ENCODE results near the gene PSORS1C2.
"Not testable (repeated sequence)": the region's sequence is repeated elsewhere in the genome, so short reads cannot be mapped to it uniquely, and the experiment has no call there.

The PSORS1C2 gene

GRCh38 chr6:31138982-31139381, at the start of gene PSORS1C2:
TSS of gene PSORS1C2 (minus strand) at chr6:31139066. CDS start at chr6:31139026, 40 bp downstream.
- no peak for DNase-seq

- no peak for DNase-seq
Measured at GRCh38 chr6:31187780-31188194, 48.9 kb upstream of the PSORS1C2 start.

- no peak for DNase-seq
Measured at GRCh38 chr6:31186052-31186734, 47.3 kb upstream of the PSORS1C2 start.

GRCh38 chr6:31185695-31186051, 46.8 kb upstream of the PSORS1C2 start:
- not testable (repeated sequence) for DNase-seq

- DNase-seq = not testable (repeated sequence)
Measured at GRCh38 chr6:31183859-31184258, 45.0 kb upstream of the PSORS1C2 start.

GRCh38 chr6:31183287-31183686, 44.4 kb upstream of the PSORS1C2 start:
- DNase-seq = not testable (repeated sequence)

GRCh38 chr6:31180500-31180899, 41.6 kb upstream of the PSORS1C2 start:
- peak; percentile 66 for DNase-seq

- DNase-seq = no peak
Measured at GRCh38 chr6:31179896-31180295, 41.0 kb upstream of the PSORS1C2 start.

- no peak for DNase-seq
Measured at GRCh38 chr6:31179042-31179386, 40.1 kb upstream of the PSORS1C2 start.

- no peak for DNase-seq
Measured at GRCh38 chr6:31178143-31179041, 39.5 kb upstream of the PSORS1C2 start.

- no peak for DNase-seq
Measured at GRCh38 chr6:31175971-31176370, 37.1 kb upstream of the PSORS1C2 start.

- no peak for DNase-seq
Measured at GRCh38 chr6:31174378-31174777, 35.5 kb upstream of the PSORS1C2 start.

- no peak for DNase-seq
Measured at GRCh38 chr6:31173406-31173805, 34.5 kb upstream of the PSORS1C2 start.

- no peak for DNase-seq
Measured at GRCh38 chr6:31172973-31173384, 34.1 kb upstream of the PSORS1C2 start.

- DNase-seq = no peak
Measured at GRCh38 chr6:31171931-31172905, 33.4 kb upstream of the PSORS1C2 start.

- no peak for DNase-seq
Measured at GRCh38 chr6:31170987-31171671, 32.3 kb upstream of the PSORS1C2 start.

GRCh38 chr6:31170600-31170881, 31.7 kb upstream of the PSORS1C2 start, which contains the start of gene POU5F1:
TSS of gene POU5F1 (minus strand) at chr6:31170682. CDS start at chr6:31170620, 62 bp downstream.
- no peak for DNase-seq

- not testable (repeated sequence) for DNase-seq
Measured at GRCh38 chr6:31169858-31170599, 31.2 kb upstream of the PSORS1C2 start.

GRCh38 chr6:31169123-31169857, 30.4 kb upstream of the PSORS1C2 start:
- no peak for DNase-seq

GRCh38 chr6:31168606-31169005, 29.7 kb upstream of the PSORS1C2 start:
- no peak for DNase-seq

- no peak for DNase-seq
Measured at GRCh38 chr6:31165986-31166385, 27.1 kb upstream of the PSORS1C2 start.
